ENCODE measurements around the gene SLC2A13.

Gene SLC2A13

GRCh38 chr12:39873065-39873464, 232.8 kb downstream of the SLC2A13 start:
- TF ChIP-seq CTCF (IDR thresholded peaks at IDR 0.05; ENCODE audit: low read depth, low read length) (no peak), MYC (IDR thresholded peaks at IDR 0.05; ENCODE audit: low read depth, low read length) (no peak), MAX (IDR thresholded peaks at IDR 0.05; ENCODE audit: low read depth, low read length) (no peak), POLR2A (IDR thresholded peaks at IDR 0.05; ENCODE audit: extremely low read depth, insufficient read length) (no peak)
- DNase-seq (ENCODE audit: low read depth), result no peak
- no peak overlapping the region for H3K4me3 ChIP-seq (ENCODE audit: low read depth, low read length)

GRCh38 chr12:39872425-39872824, 233.5 kb downstream of the SLC2A13 start:
- TF ChIP-seq MAX (IDR thresholded peaks at IDR 0.05; ENCODE audit: low read depth, low read length) (no peak), CTCF (IDR thresholded peaks at IDR 0.05; ENCODE audit: low read depth, low read length) (no peak), POLR2A (IDR thresholded peaks at IDR 0.05; ENCODE audit: extremely low read depth, insufficient read length) (no peak), MYC (IDR thresholded peaks at IDR 0.05; ENCODE audit: low read depth, low read length) (no peak)
- H3K4me3 ChIP-seq (ENCODE audit: low read depth, low read length), result no peak overlapping the region
- no peak for DNase-seq (ENCODE audit: low read depth)

- no peak overlapping the region for H3K4me3 ChIP-seq (ENCODE audit: low read depth, low read length)
- TF ChIP-seq POLR2A (IDR thresholded peaks at IDR 0.05; ENCODE audit: extremely low read depth, insufficient read length), result no peak
- no peak for TF ChIP-seq CTCF (IDR thresholded peaks at IDR 0.05; ENCODE audit: low read depth, low read length)
- no peak for TF ChIP-seq MYC (IDR thresholded peaks at IDR 0.05; ENCODE audit: low read depth, low read length)
- TF ChIP-seq MAX (IDR thresholded peaks at IDR 0.05; ENCODE audit: low read depth, low read length), result no peak
- no peak for DNase-seq (ENCODE audit: low read depth)
Measured at GRCh38 chr12:39868328-39868725, 237.6 kb downstream of the SLC2A13 start.

- no peak for DNase-seq (ENCODE audit: low read depth)
- TF ChIP-seq POLR2A (IDR thresholded peaks at IDR 0.05; ENCODE audit: extremely low read depth, insufficient read length), result no peak
- no peak for TF ChIP-seq MAX (IDR thresholded peaks at IDR 0.05; ENCODE audit: low read depth, low read length)
- TF ChIP-seq MYC (IDR thresholded peaks at IDR 0.05; ENCODE audit: low read depth, low read length), result no peak
- no peak for TF ChIP-seq CTCF (IDR thresholded peaks at IDR 0.05; ENCODE audit: low read depth, low read length)
- H3K4me3 ChIP-seq (ENCODE audit: low read depth, low read length), result no peak overlapping the region
Measured at GRCh38 chr12:39867631-39868327, 238.1 kb downstream of the SLC2A13 start.

GRCh38 chr12:39866135-39866534, 239.7 kb downstream of the SLC2A13 start:
- no peak for DNase-seq (ENCODE audit: low read depth)
- H3K4me3 ChIP-seq (ENCODE audit: low read depth, low read length), result no peak overlapping the region
- no peak for TF ChIP-seq MAX (IDR thresholded peaks at IDR 0.05; ENCODE audit: low read depth, low read length)
- no peak for TF ChIP-seq POLR2A (IDR thresholded peaks at IDR 0.05; ENCODE audit: extremely low read depth, insufficient read length)
- TF ChIP-seq MYC (IDR thresholded peaks at IDR 0.05; ENCODE audit: low read depth, low read length), result no peak
- no peak for TF ChIP-seq CTCF (IDR thresholded peaks at IDR 0.05; ENCODE audit: low read depth, low read length)

Data from NB4 (cell line).